ENCODE data around the gene RAD18. TPM values are rescaled to one million over a fixed set of nuclear protein-coding genes. Genes with fewer than 3 reads are reported as not detected.

The RAD18 gene
- total and polyA plus RNA-seq, 9 of the 15 experiments (the other 6 are each of a cell fraction or from before 2014, with no cell fraction given): 19.2 to 49.4 (median 34.4) TPM

DNA sequence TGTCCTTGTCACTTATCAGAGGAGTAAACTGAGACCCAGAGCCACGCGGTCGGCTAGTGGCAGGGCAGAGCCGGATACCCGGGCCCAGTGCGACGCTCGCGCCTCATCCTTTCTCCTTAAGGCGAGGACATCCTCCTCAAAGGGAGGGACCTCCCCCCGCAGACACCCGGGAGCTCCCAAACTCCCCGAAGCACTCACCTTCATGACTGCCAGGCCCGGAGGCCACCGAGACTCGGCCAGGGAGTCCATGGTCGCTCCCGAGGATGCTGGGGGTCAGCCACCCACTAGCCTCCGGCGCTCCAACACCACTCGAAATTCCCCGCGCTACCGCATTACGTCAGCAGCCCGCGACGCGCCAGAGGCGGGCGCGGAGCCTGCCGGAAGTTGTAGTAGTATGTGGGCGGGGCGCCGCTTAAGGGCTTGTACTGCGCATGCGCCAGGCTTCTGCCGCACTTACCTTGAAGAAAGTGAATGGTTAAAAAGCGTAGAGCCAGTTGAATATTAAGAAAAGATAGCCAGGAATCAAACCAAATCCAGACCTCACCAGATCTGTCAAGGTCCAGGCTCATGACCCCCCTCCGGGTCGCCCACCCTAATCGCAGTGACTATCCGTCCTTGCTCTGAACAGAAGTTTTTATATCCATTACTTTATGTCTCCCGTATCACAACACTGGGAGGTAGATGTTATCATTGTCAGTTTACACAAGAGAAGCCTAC lies at the start of gene RAD18 (continued):
- TF ChIP-seq, protein P1, sequence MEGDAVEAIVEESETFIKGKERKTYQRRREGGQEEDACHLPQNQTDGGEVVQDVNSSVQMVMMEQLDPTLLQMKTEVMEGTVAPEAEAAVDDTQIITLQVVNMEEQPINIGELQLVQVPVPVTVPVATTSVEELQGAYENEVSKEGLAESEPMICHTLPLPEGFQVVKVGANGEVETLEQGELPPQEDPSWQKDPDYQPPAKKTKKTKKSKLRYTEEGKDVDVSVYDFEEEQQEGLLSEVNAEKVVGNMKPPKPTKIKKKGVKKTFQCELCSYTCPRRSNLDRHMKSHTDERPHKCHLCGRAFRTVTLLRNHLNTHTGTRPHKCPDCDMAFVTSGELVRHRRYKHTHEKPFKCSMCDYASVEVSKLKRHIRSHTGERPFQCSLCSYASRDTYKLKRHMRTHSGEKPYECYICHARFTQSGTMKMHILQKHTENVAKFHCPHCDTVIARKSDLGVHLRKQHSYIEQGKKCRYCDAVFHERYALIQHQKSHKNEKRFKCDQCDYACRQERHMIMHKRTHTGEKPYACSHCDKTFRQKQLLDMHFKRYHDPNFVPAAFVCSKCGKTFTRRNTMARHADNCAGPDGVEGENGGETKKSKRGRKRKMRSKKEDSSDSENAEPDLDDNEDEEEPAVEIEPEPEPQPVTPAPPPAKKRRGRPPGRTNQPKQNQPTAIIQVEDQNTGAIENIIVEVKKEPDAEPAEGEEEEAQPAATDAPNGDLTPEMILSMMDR (IDR thresholded peaks at IDR 0.05 in 2 of 3, conservative IDR thresholded peaks at IDR 0.05 in 1 of 3; ENCODE audit: insufficient read depth in 2 of 3, low read depth in 1 of 3, low read length in 3 of 3): no peak
- TF ChIP-seq ZNF583 (CRISPR knock-in tag; IDR thresholded peaks at IDR 0.05): no peak
- TF ChIP-seq, protein P2, sequence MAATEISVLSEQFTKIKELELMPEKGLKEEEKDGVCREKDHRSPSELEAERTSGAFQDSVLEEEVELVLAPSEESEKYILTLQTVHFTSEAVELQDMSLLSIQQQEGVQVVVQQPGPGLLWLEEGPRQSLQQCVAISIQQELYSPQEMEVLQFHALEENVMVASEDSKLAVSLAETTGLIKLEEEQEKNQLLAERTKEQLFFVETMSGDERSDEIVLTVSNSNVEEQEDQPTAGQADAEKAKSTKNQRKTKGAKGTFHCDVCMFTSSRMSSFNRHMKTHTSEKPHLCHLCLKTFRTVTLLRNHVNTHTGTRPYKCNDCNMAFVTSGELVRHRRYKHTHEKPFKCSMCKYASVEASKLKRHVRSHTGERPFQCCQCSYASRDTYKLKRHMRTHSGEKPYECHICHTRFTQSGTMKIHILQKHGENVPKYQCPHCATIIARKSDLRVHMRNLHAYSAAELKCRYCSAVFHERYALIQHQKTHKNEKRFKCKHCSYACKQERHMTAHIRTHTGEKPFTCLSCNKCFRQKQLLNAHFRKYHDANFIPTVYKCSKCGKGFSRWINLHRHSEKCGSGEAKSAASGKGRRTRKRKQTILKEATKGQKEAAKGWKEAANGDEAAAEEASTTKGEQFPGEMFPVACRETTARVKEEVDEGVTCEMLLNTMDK (IDR thresholded peaks at IDR 0.05; ENCODE audit: borderline replicate concordance, insufficient read depth, low read depth, low read length, poor library complexity, severe bottlenecking): no peak
- TF ChIP-seq POLR2G (IDR thresholded peaks at IDR 0.05; ENCODE audit: low read depth, low read length): peak; percentile 92
- TF ChIP-seq ZNF57 (CRISPR knock-in tag; IDR thresholded peaks at IDR 0.05): no peak
- no peak for TF ChIP-seq HOXB6 (CRISPR knock-in tag; IDR thresholded peaks at IDR 0.05; ENCODE audit: borderline replicate concordance)
- TF ChIP-seq POLR3A (IDR thresholded peaks at IDR 0.05; ENCODE audit: borderline replicate concordance, extremely low read depth, insufficient read depth, insufficient read length): no peak
- no peak for TF ChIP-seq SLC30A9 (CRISPR knock-in tag; IDR thresholded peaks at IDR 0.05)
- TF ChIP-seq ELF2 (CRISPR knock-in tag; IDR thresholded peaks at IDR 0.05): peak; percentile 89
- TF ChIP-seq ZFPM2 (CRISPR knock-in tag; IDR thresholded peaks at IDR 0.05): no peak
- TF ChIP-seq ZNF780A (CRISPR knock-in tag; IDR thresholded peaks at IDR 0.05): no peak
- no peak for TF ChIP-seq SRSF7 (optimal IDR thresholded peaks at IDR 0.05; ENCODE audit: low read depth, low read length)
- TF ChIP-seq ESRRB (CRISPR knock-in tag; IDR thresholded peaks at IDR 0.05; ENCODE audit: borderline replicate concordance): no peak
- TF ChIP-seq, protein P3, sequence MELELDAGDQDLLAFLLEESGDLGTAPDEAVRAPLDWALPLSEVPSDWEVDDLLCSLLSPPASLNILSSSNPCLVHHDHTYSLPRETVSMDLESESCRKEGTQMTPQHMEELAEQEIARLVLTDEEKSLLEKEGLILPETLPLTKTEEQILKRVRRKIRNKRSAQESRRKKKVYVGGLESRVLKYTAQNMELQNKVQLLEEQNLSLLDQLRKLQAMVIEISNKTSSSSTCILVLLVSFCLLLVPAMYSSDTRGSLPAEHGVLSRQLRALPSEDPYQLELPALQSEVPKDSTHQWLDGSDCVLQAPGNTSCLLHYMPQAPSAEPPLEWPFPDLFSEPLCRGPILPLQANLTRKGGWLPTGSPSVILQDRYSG (tag; conservative IDR thresholded peaks at IDR 0.05; ENCODE audit: low read depth): no peak
- TF ChIP-seq STAG1 (CRISPR knock-in tag; IDR thresholded peaks at IDR 0.05; ENCODE audit: borderline replicate concordance): no peak
- no peak for TF ChIP-seq ZNF140 (CRISPR knock-in tag; IDR thresholded peaks at IDR 0.05)
- no peak for TF ChIP-seq ZNF282 (CRISPR knock-in tag; IDR thresholded peaks at IDR 0.05)
- TF ChIP-seq, protein P4, sequence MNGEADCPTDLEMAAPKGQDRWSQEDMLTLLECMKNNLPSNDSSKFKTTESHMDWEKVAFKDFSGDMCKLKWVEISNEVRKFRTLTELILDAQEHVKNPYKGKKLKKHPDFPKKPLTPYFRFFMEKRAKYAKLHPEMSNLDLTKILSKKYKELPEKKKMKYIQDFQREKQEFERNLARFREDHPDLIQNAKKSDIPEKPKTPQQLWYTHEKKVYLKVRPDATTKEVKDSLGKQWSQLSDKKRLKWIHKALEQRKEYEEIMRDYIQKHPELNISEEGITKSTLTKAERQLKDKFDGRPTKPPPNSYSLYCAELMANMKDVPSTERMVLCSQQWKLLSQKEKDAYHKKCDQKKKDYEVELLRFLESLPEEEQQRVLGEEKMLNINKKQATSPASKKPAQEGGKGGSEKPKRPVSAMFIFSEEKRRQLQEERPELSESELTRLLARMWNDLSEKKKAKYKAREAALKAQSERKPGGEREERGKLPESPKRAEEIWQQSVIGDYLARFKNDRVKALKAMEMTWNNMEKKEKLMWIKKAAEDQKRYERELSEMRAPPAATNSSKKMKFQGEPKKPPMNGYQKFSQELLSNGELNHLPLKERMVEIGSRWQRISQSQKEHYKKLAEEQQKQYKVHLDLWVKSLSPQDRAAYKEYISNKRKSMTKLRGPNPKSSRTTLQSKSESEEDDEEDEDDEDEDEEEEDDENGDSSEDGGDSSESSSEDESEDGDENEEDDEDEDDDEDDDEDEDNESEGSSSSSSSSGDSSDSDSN (IDR thresholded peaks at IDR 0.05; ENCODE audit: borderline replicate concordance in 1 of 2, low read depth in 2 of 2, low read length in 2 of 2): no peak
- TF ChIP-seq DACH1 (IDR thresholded peaks at IDR 0.05; ENCODE audit: partially characterized antibody): peak; percentile 0
- TF ChIP-seq, protein P5, sequence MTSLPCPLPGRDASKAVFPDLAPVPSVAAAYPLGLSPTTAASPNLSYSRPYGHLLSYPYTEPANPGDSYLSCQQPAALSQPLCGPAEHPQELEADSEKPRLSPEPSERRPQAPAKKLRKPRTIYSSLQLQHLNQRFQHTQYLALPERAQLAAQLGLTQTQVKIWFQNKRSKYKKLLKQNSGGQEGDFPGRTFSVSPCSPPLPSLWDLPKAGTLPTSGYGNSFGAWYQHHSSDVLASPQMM (CRISPR knock-in tag; IDR thresholded peaks at IDR 0.05): no peak
